Measurements from ENCODE around the gene RGPD4. TPM values are rescaled to one million over a fixed set of nuclear protein-coding genes. Genes with fewer than 3 reads are reported as not detected.
"Not testable (repeated sequence)": the region's sequence is repeated elsewhere in the genome, so short reads cannot be mapped to it uniquely, and the experiment has no call there.

Gene RGPD4
- total RNA-seq, result 0.05 and 0.18 TPM in 2 replicates
- long read RNA-seq, result 0 reads

DNA sequence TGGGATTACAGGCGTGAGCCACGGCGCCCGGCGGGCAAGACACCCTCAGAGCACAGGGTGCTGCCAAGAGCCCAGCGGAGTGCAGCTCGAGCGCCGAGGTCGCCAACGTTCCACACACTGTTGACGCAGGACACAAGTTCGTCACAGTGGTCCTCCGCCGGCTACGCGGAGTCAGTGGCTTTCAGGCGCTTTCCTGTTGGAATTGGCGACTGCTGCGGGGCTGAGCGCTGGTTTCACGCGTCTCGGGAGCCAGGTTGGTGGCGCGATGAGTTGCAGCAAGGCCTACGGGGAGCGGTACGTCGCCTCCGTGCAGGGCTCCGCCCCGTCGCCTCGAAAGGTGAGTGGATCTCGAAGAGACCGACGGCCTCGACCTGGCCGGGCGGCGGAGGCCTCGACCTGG, at the start of gene RGPD4:
RGPD4 (plus strand) TSS at position 144 of the 400 bp plus-strand sequence; CDS start at position 266, 122 bp downstream.
- H3K4me3 Mint-ChIP-seq (ENCODE audit: unreplicated experiment); H3K27ac Mint-ChIP-seq (ENCODE audit: unreplicated experiment); H3K36me3 Mint-ChIP-seq (ENCODE audit: unreplicated experiment); H3K9me3 Mint-ChIP-seq (ENCODE audit: unreplicated experiment); DNase-seq (ENCODE audit: extremely low spot score, unreplicated experiment); H3K27me3 Mint-ChIP-seq (ENCODE audit: unreplicated experiment); H3K4me1 Mint-ChIP-seq (ENCODE audit: unreplicated experiment): not testable (repeated sequence)

DNA sequence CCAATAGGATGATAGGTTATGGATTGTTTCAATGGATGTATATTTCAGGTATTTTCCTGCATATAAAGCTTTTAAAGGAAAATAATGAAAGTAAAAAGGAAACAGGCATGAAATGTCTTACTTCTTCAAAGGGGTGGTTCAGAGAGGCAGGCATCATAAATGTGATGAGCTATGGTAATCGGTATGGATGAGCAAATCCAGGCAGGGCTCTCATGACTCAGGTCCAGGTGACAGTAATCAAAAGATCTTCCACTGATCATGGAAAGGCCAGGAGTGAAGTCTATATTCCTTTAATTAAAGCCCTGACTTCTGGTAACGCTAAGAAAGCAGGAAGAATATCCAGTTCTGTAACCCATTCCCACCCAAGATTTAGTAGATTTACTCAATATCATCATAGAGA, 48.7 kb upstream of the RGPD4 start:
- Mint-ChIP-seq H3K27ac (ENCODE audit: unreplicated experiment) (no peak overlapping the region), H3K9me3 (ENCODE audit: unreplicated experiment) (no peaks in the 10 kb centered on the region), H3K4me3 (ENCODE audit: unreplicated experiment) (no peak overlapping the region), H3K4me1 (ENCODE audit: unreplicated experiment) (peaks cover 5% of the 10 kb centered on the region), H3K27me3 (ENCODE audit: unreplicated experiment) (peaks cover 49% of the 10 kb centered on the region), H3K36me3 (ENCODE audit: unreplicated experiment) (no peaks in the 10 kb centered on the region)
- no peak for DNase-seq (ENCODE audit: extremely low spot score, unreplicated experiment)
- TF ChIP-seq, protein P1, sequence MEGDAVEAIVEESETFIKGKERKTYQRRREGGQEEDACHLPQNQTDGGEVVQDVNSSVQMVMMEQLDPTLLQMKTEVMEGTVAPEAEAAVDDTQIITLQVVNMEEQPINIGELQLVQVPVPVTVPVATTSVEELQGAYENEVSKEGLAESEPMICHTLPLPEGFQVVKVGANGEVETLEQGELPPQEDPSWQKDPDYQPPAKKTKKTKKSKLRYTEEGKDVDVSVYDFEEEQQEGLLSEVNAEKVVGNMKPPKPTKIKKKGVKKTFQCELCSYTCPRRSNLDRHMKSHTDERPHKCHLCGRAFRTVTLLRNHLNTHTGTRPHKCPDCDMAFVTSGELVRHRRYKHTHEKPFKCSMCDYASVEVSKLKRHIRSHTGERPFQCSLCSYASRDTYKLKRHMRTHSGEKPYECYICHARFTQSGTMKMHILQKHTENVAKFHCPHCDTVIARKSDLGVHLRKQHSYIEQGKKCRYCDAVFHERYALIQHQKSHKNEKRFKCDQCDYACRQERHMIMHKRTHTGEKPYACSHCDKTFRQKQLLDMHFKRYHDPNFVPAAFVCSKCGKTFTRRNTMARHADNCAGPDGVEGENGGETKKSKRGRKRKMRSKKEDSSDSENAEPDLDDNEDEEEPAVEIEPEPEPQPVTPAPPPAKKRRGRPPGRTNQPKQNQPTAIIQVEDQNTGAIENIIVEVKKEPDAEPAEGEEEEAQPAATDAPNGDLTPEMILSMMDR (IDR thresholded peaks at IDR 0.05), result no peak

DNA sequence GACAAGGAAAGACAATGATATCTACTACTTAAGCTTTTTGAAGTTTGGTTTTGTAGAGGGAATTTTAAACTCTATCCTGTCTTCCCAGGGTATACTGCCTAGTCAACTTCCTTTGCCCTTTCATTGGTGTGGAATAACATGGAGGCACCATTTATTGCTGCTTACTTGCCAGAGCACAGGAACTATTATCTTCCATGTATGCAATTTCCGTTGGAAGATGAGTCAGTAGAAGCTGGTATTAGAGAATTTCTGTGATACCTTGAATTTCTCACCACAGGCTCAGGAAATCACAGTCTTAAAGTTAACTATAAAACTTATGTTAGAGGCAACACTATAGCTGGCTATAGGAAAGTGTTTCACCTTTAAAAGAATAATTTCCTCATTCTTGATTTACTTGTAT, 40.9 kb upstream of the RGPD4 start:
- TF ChIP-seq, protein P1 (IDR thresholded peaks at IDR 0.05), result no peak
- Mint-ChIP-seq H3K27me3 (ENCODE audit: unreplicated experiment) (peaks cover 44% of the 10 kb centered on the region), H3K27ac (ENCODE audit: unreplicated experiment) (no peak overlapping the region), H3K9me3 (ENCODE audit: unreplicated experiment) (no peaks in the 10 kb centered on the region), H3K4me3 (ENCODE audit: unreplicated experiment) (no peak overlapping the region), H3K36me3 (ENCODE audit: unreplicated experiment) (no peaks in the 10 kb centered on the region), H3K4me1 (ENCODE audit: unreplicated experiment) (no peaks in the 10 kb centered on the region)
- DNase-seq (ENCODE audit: extremely low spot score, unreplicated experiment), result no peak

DNA sequence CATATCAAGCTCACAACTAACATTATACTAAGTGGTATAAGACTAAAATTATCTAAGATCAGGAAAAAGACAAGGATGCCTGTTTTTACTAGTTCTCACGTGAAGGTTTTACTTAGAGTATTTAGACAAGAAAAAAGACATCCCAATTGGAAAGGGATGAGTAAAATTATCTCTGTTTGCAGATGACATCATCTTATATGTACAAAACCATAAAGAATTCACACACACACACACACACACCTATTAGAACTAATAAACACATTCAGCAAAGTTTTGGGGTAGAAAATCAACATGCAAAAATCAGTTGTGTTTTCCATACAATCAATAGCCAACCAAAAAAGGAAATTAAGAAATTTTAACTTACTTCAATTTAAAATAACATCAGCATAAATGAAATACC, 35.9 kb upstream of the RGPD4 start:
- TF ChIP-seq, protein P1 (IDR thresholded peaks at IDR 0.05), result no peak
- H3K36me3 Mint-ChIP-seq (ENCODE audit: unreplicated experiment), result no peaks in the 10 kb centered on the region

DNA sequence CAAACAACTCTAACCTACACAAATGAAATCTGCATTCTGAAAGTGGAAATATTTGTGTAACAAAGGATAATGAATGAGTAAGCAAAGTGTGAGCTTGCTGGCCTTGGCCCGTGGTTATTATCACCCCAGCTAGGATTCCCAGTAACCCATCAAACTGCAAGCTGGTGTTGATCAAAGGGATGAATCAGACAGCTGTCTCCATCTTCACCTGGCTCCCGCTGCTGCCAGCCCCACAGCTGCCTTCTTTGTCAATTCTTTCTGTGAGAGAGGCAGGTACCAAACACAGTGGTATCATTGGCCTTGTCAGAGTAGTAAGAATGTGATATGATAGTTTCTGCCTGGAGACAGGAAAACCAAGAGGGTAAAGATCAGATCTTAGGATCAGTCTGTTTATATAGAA, 25.2 kb upstream of the RGPD4 start:
- H3K4me1 Mint-ChIP-seq (ENCODE audit: unreplicated experiment), result no peaks in the 10 kb centered on the region
- TF ChIP-seq, protein P1 (IDR thresholded peaks at IDR 0.05), result no peak
- H3K27ac Mint-ChIP-seq (ENCODE audit: unreplicated experiment), result no peak overlapping the region
- no peak for DNase-seq (ENCODE audit: extremely low spot score, unreplicated experiment)
- H3K27me3 Mint-ChIP-seq (ENCODE audit: unreplicated experiment), result peaks cover 10% of the 10 kb centered on the region
- no peak overlapping the region for H3K4me3 Mint-ChIP-seq (ENCODE audit: unreplicated experiment)
- no peaks in the 10 kb centered on the region for H3K36me3 Mint-ChIP-seq (ENCODE audit: unreplicated experiment)
- H3K9me3 Mint-ChIP-seq (ENCODE audit: unreplicated experiment), result no peaks in the 10 kb centered on the region

More for the DNA sequence above, 35.9 kb upstream of the RGPD4 start:
- Mint-ChIP-seq H3K27me3 (ENCODE audit: unreplicated experiment) (peaks cover 43% of the 10 kb centered on the region), H3K27ac (ENCODE audit: unreplicated experiment) (no peak overlapping the region), H3K4me1 (ENCODE audit: unreplicated experiment) (no peaks in the 10 kb centered on the region), H3K9me3 (ENCODE audit: unreplicated experiment) (no peaks in the 10 kb centered on the region), H3K4me3 (ENCODE audit: unreplicated experiment) (no peak overlapping the region)
- no peak for DNase-seq (ENCODE audit: extremely low spot score, unreplicated experiment)
